CMK (cell line): ENCODE results near the gene PABPN1.

Source experiments
- DNase-seq: peaks from one replicate; pipeline ENCODE4 v3.0.0-alpha.2; 2010; ENCODE audit warnings: low read depth

PABPN1 gene

GRCh38 chr14:23358042-23358441 lies 36.8 kb downstream of the PABPN1 start:
- DNase-seq = no peak

DNA sequence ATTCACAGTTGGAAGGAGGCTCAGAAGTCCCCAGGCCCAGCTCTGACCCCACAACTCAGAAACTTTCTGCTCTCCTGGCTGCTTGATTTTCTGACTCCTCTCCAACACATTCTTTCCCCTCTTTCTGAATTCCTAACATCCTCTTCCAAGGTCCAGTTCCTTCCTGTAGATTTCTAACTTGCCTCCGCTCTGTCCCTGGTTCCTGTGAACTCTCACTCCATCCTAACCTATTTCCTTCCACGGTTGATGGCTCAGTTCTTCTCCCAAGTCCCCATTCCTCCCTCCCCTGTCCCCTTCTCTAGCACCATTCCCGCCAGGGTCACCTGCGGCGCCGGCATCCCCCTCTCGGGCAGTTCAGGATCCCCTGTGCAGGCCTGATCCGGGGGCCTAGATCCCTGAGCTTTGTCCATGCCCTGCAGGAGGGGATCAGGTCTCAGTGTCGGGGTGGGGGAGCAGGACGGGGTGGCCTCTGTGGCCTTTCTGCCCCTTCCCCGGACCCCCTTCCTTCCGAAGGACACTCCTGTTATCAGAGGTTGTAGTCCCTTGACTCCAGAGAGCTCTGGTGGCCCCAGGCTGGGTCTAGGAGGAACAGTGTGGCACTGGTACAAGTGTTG lies 37.4 kb downstream of the PABPN1 start:
- DNase-seq = no peak

- DNase-seq = no peak
Observed at GRCh38 chr14:23359167-23359626, 37.9 kb downstream of the PABPN1 start.

DNA sequence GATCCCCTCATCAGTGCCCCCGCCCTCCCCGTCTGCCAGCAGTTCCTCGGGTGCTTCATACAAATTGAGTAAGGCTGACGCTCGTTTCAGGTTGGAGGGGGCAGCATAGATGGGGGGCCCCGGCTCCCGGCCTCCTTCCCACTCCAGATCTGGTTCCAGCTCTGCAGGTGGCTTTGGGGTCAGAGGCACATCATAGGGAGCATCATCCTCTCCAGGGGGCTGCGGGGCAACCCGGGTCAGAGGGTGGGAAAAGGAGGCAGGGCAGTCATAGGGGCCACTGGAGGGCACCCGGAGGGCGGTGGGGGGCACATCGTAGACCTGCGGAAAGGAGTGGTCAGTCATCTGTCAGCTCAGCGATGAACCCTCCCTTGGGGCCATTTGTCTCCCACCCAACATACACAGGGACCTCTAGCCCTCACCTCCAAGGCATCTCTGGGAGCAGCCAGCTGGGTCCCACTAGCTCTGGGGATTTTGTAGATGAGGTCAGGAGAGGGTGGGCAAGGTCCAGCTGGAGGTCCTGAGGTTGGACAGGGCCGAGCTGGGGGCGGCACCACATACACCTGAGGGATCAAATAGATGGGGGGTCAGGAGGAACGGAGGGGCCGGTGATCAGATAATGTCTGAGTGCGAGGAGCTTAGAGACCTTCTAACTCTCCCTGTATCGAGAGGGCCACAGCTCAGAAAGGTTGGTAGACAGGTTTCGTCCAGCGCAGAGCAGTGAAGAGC lies 38.6 kb downstream of the PABPN1 start:
- DNase-seq = no peak

DNA sequence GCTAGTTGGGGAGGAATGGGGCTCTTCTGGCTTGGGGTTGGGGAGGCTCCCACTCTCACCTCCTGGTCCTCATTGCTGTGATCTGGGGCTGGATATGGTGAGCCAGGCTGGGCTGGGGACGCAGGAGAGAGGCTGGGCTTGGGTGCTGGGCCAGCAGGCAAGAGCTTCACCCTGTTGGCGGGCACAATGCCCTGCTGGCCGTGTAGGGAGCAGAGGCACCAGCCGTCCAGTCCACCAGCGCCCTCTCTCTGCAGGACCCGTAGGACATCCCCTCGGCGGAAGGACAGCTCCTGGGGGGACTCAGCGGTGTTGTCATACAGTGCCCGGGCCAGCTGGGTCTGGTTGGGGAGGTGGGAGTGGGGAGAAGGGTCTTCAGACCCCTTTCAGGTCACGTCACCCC lies 39.2 kb downstream of the PABPN1 start:
- no peak for DNase-seq

DNA sequence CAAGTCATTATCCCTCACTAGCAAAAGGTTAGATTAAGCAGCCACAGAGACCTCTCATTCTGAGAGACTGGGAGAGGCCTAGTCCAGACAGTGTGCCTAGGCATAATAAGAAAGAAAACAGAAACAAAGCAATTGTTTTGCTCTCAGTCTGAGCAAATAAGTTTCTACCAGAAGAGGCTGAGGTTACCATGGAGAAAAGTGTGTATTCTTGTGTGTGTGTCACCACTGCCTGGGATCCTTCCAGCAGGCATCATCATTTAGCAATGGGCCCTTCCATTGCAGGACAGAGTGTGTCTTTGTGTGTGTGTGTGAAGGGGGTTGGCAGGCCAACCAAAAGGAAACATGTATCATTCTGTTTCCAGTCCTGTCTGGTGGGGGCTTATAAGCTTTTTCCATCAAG lies 40.1 kb downstream of the PABPN1 start:
- DNase-seq = no peak

DNA sequence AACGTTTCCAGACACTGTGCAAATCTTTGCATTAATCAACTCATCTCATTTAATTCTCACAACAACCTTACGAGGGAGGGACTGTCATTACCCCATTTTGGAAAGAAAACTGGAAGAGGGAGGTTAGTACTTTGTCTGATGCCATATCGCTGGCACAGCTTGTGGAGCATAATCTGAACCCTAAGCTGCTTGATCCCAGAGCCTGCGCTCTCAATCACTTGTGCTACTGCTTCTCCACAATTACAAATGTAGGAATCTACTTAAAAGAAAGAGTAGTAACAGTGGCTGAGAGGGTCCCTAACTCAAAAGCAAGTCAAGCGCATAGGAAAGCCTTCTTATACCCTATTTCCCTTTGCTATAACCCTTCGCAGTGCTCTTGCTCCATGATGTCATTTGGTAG lies 40.5 kb downstream of the PABPN1 start:
- no peak for DNase-seq

DNA sequence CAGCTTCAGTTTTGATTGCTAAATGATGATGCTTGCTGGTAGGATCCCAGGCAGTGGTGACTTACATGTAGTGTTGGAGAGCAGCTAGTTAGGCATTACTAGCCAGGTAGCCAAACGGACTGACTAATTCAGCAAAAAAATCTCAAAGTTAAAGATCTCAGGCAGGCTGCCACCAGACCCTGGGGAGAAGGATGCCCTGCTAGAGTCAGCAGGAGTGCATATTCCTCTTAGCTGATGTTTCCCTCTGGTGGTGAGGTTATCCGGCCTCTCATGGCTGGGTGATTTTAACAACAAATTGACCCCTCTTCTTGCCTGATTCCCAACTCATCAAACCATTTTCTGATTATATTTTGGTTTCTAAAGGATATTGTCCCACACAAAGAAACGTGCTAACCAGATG lies 40.9 kb downstream of the PABPN1 start:
- DNase-seq = no peak

DNA sequence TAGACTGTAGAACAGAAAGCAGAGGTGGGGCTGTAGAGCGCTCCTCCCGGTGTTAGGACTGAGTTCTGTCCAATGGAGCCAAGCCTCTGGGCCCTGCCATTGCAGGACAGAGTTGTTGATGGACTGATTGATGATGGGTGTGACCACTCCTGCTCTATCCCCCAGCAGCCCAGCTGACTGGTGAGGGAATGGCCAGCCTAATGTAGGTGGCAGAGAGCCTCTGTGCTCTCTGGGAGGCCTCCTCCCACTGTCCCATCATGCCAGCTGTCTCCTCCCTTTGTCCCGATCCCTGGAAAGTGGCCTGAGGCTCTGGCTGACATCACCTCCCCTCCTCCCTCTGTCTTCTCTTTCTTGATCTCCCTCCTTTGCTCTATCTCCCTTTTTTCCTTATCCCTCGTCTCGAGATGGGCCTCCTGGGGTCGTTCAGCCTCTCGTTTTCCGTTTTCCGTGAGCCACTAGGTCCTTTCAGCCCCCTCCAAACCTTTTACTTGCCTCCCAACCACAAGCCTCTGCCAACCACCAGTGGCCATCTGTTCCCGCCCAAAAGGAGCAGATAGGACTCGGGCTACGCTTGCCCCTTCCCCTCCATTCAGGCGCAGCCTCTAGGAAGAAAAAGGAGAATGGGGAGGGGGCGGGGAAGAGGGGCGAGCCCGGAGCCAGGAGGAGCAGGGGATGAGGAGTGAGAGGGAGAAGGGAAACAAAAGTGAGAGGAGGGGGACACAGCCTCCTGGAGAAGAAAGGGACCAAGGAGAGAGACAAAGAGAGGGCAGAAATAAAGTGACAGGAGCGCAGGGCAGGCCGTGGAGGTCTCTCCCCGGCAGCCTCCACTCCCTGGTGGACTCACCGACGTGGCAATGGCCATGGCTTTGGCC lies 43.1 kb downstream of the PABPN1 start:
- no peak for DNase-seq

- DNase-seq = no peak
Observed at GRCh38 chr14:23365036-23365731, 43.9 kb downstream of the PABPN1 start, which contains the start of gene EFS. EFS (minus strand) TSS chr14:23365172; CDS start chr14:23365025, 147 bp downstream.

DNA sequence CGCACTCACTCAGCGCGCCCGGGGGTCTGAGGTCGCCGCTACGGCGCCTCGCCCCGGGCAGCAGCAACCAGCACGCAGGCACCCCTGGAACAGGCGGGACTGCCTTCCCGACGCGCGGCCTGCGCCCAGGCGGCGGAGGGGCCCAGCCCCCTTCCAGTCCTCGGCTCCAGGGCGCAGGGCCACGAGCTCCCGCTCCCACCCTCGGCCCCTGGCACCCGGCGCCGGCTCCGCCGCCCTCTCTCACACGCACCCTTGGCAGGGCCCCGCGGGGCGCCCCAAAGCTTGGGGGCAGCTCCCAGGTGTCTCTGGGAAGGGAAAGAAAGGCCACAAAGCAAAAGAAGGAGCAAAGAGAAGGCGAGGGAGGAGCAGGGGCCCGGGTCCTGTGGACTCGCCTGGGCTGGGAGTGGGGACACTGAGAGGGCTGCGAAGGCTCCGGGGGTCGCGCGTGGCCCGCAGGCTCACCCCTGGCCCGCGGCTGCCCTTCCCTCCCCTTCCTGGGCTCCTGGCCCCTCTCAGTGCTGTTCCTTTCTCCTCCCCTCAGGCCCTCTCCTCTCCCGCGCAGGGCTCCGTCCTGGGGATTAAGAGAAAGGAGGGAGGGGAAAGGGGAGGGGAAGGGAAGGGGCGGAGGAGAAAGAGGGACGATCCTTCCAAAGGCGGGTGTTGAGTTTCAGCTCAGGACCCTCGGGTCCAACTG lies 44.6 kb downstream of the PABPN1 start:
- DNase-seq = no peak

GRCh38 chr14:23366426-23366921 lies 45.2 kb downstream of the PABPN1 start:
- DNase-seq = no peak

GRCh38 chr14:23370221-23370620 lies 49.0 kb downstream of the PABPN1 start:
- DNase-seq = no peak

- DNase-seq = no peak
Observed at GRCh38 chr14:23371865-23372264, 50.6 kb downstream of the PABPN1 start.

GRCh38 chr14:23372509-23372908 lies 51.3 kb downstream of the PABPN1 start, which contains the start of gene IL25:
IL25 (plus strand) TSS chr14:23372809.
- no peak for DNase-seq

GRCh38 chr14:23373041-23373440 lies 51.8 kb downstream of the PABPN1 start:
- no peak for DNase-seq
